SK-N-SH treated with all-trans-retinoic acid at 6 μM for 48 hours (cell line): ENCODE results near the gene VASN.

Source experiments
- CREB5 ChIP-seq: fragments of 250-450 bp; sonication (Bioruptor Pico); IDR thresholded peaks from 2 replicates; pipeline ENCODE4 v1.5.1; 2020; ENCODE audit warnings: low read depth, mild to moderate bottlenecking, moderate library complexity
- GLIS3 ChIP-seq: fragments of 250-450 bp; sonication (Bioruptor Pico); IDR thresholded peaks from 2 replicates; pipeline ENCODE4 v1.5.0; 2020; ENCODE audit warnings: mild to moderate bottlenecking, moderate library complexity
- ISL1 ChIP-seq: fragments of 250-450 bp; sonication (Bioruptor Pico); IDR thresholded peaks from 2 replicates; pipeline ENCODE4 v2.1.2; 2022; ENCODE audit warnings: mild to moderate bottlenecking, moderate library complexity
- TOX ChIP-seq: fragments of 250-450 bp; sonication (Bioruptor Pico); IDR thresholded peaks from 2 replicates; pipeline ENCODE4 v1.8.0; 2021; ENCODE audit warnings: mild to moderate bottlenecking, moderate library complexity, borderline replicate concordance
- ZC3H10 ChIP-seq: fragments of 250-450 bp; sonication (Bioruptor Pico); IDR thresholded peaks from 2 replicates; pipeline ENCODE4 v1.5.1; 2021; ENCODE audit warnings: mild to moderate bottlenecking, moderate library complexity

- TF ChIP-seq GLIS3 (CRISPR knock-in tag) (no peak), TOX (CRISPR knock-in tag) (no peak), CREB5 (no peak), ZC3H10 (CRISPR knock-in tag) (no peak), ISL1 (CRISPR knock-in tag) (no peak)
Observed at GRCh38 chr16:4420505-4421105, 49.0 kb downstream of the VASN start.
